Kidney (tissue), 14 donors: ENCODE data around the gene KCP. TPM values are rescaled to one million over a fixed set of nuclear protein-coding genes. Genes with fewer than 3 reads are reported as not detected.
A peak's percentile ranks its signal among the peaks of the same experiment; 100 is the strongest.

Source experiments
- DNase-seq, 5 donors: peaks; one replicate each; pipeline ENCODE4 v3.0.0-alpha.2; 2013 to 2020
- FAIRE-seq: peaks from 2 replicates; lab custom pipeline; 2012; peaks lifted over from hg19 to GRCh38; lab: Jason Lieb, UNC
- H3K27ac ChIP-seq, 2 donors: one replicate each; pipeline ENCODE4 v1.7.0; 2013; ENCODE audit warnings: low read depth in 2 of 2, low read length in 2 of 2, inconsistent platforms in 1 of 2
- H3K27me3 ChIP-seq: one replicate; pipeline ENCODE4 v1.7.1; 2013; ENCODE audit warnings: low read length, inconsistent platforms; ENCODE audit not compliant: control insufficient read depth, insufficient read depth
- H3K36me3 ChIP-seq, 3 donors: one replicate each; pipeline versions ENCODE4 v1.7.0 to v1.7.1; 2013; ENCODE audit warnings: low read length in 3 of 3, control low read depth in 1 of 3, inconsistent platforms in 1 of 3; ENCODE audit not compliant: insufficient read depth in 3 of 3, control insufficient read depth in 2 of 3
- H3K4me1 ChIP-seq, 3 donors: one replicate each; pipeline versions ENCODE4 v1.7.0 to v1.7.1; 2013; ENCODE audit warnings: low read length in 3 of 3, inconsistent platforms in 1 of 3, low read depth in 1 of 3; ENCODE audit not compliant: control insufficient read depth in 2 of 3, insufficient read depth in 2 of 3
- H3K4me3 ChIP-seq, 3 donors: one replicate each; pipeline versions ENCODE4 v1.7.0 to v1.8.1; 2013; ENCODE audit warnings: low read length in 3 of 3, control low read depth in 1 of 3, inconsistent platforms in 1 of 3
- H3K9ac ChIP-seq, 3 donors: one replicate each; pipeline versions ENCODE4 v1.7.0 to v1.7.1; 2013; ENCODE audit warnings: low read length in 3 of 3, control low read depth in 1 of 3, inconsistent platforms in 1 of 3
- H3K9me3 ChIP-seq, 3 donors: one replicate each; pipeline versions ENCODE4 v1.7.0 to v1.7.1; 2013; ENCODE audit warnings: low read length in 3 of 3, control low read depth in 1 of 3, inconsistent platforms in 1 of 3; ENCODE audit not compliant: control insufficient read depth in 2 of 3, insufficient read depth in 1 of 3
- intact Hi-C: fragments of 100-400 bp; cut with DNase I; formaldehyde crosslinking; loops from one replicate; pipeline ENCODE4 v1.11.1; 2022
- polyA plus RNA-seq: library from polyadenylated mRNA; stranded (reverse); fragments of 350-450 nt; fragmentation: Illumina TruSeq; extraction: RNeasy Lipid Tissue Mini Kit (QIAGEN cat#74804); gene quantifications from one replicate; pipeline ENCODE4 v1.2.3, GENCODE V29; 2014; ENCODE audit warnings: low read depth, low replicate concordance; ENCODE audit not compliant: insufficient read depth
- total RNA-seq: library from RNA; stranded (reverse); fragmentation: NEBNext Ultra II Directional; extraction: Animal tissue kit (Norgen Biotek cat#: 25700); gene quantifications from one replicate; pipeline ENCODE4 v1.2.1, GENCODE V29; 2021
- TF ChIP-seq, protein P1 (sequence below): IDR thresholded peaks from 3 replicates; pipeline ENCODE4 v1.5.1; 2012; ENCODE audit warnings: mild to moderate bottlenecking, moderate library complexity, borderline replicate concordance; ENCODE audit not compliant: insufficient read depth; ENCODE audit errors: extremely low read depth
- donor health status: control.
- donor health status: control.
- donor health status: control.
- donor health status: control.
- donor health status: control.
- donor health status: DM: yes; HTN: yes; CAD: no.
- donor health status: Normal renal cell carcinoma (clear cell type).

Gene KCP
- total and polyA plus RNA-seq, 2 donors from 2014 or later = 7.7 to 44.6 TPM

DNA sequence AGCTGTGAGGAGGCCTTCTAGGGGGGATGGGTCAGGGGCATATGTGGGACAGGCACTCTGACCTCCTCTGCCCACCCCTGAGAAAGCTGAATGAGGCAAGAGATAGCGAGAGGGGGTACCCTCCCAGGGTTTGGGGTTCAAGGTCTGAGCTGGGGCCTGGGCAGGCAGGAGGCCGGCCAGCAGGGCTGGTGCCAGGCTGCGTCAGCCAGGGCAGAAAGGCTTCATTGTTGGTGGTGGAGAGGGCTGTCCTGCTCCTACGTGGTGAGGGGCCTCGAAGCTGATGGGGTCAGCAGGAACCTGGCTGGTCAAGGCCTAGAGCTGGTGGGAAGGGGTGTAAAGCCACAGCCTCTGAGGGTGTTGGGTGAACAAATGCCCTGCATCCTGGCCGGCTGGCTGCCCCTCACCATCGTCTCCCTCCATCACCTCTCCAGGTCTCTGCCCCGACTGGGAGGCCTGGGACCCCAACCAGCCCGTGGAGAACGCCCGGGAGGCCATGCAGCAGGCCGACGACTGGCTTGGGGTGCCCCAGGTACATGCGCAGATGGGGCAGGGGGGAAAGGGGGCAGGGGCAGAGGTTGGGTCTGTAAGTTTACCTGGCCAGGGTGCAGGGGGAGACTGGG is 73.7 kb downstream of the KCP start:
- peak in 1 of 5 donors; percentile 61 for DNase-seq
- Histone ChIP-seq H3K27me3 (no peaks in the 10 kb centered on the region), H3K9ac (no peak overlapping the region), H3K27ac (no peak overlapping the region), H3K9me3 (no peaks in the 10 kb centered on the region), H3K36me3 (no peaks in the 10 kb centered on the region), H3K4me3 (no peak overlapping the region), H3K4me1 (no peaks in the 10 kb centered on the region)
- intact Hi-C loops = no loop called here
- no peak for FAIRE-seq
- TF ChIP-seq, protein P1, sequence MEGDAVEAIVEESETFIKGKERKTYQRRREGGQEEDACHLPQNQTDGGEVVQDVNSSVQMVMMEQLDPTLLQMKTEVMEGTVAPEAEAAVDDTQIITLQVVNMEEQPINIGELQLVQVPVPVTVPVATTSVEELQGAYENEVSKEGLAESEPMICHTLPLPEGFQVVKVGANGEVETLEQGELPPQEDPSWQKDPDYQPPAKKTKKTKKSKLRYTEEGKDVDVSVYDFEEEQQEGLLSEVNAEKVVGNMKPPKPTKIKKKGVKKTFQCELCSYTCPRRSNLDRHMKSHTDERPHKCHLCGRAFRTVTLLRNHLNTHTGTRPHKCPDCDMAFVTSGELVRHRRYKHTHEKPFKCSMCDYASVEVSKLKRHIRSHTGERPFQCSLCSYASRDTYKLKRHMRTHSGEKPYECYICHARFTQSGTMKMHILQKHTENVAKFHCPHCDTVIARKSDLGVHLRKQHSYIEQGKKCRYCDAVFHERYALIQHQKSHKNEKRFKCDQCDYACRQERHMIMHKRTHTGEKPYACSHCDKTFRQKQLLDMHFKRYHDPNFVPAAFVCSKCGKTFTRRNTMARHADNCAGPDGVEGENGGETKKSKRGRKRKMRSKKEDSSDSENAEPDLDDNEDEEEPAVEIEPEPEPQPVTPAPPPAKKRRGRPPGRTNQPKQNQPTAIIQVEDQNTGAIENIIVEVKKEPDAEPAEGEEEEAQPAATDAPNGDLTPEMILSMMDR = no peak

DNA sequence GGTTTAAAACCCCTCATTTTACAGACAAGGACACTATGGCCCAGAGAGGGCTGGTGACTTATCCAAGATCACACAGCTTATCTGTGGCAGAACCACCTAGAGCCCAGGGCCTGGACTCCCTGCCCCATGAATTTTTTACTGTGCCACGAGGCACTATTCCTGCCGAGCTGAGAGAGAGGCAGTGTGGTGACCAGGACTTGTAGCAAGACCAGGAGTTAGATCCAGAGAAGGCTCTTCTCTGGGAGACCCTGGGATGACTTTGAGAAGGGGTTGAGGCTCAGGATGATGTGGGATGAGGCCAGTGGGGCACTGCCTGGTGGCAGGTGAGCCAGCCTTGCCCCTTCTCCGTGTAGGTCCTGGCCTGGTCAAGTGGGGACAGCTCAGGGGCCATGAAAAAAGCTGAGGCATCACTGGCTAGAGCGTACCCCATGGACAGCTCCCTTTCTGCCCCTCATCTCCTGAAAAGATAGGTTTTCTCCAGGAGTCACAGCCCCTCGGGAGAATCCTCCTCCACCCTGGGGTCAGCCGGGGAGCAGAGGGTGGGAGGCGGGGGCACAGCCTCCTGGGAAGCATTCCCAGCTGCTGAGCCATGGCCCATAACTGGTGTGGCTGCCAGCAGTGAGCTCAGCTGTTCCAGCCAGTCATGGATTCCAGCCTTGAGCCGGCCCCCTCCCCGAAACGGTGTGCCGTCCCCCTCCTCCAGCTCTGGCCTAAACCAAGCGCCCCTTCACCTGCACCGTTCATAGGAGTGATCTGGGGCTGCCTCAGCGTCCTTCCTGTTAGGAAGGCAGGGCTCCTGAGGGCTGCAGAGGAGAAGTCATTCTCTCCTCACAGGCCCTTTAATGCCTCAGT is 74.5 kb downstream of the KCP start:
- H3K27me3 ChIP-seq = no peaks in the 10 kb centered on the region
- H3K9ac ChIP-seq = no peak overlapping the region
- H3K27ac ChIP-seq = no peak overlapping the region
- H3K36me3 ChIP-seq = no peaks in the 10 kb centered on the region
- TF ChIP-seq, protein P1 = no peak
- H3K4me3 ChIP-seq = no peak overlapping the region
- DNase-seq (peak in 1 of 5 donors; percentile 16), FAIRE-seq (no peak)
- intact Hi-C loops = no loop called here
- H3K4me1 ChIP-seq = no peaks in the 10 kb centered on the region
- no peaks in the 10 kb centered on the region for H3K9me3 ChIP-seq

DNA sequence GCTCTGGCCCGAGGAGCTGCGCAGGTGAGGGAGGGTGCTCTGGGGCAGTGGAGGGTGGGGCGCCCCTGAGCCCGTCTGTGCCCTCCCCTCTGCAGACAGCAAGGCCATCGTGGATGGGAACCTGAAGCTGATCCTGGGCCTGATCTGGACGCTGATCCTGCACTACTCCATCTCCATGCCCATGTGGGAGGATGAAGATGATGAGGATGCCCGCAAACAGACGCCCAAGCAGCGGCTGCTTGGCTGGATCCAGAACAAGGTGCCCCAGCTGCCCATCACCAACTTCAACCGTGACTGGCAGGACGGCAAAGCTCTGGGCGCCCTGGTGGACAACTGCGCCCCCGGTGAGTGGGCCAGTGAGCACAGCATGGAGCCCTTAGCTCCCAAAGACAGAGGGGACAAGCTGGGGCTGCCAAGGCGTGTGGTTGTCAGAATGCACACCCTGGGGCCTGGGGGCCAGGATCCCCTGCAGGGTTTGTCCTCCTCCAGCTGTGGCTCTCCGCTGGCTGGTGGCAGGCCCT is 75.2 kb downstream of the KCP start:
- Histone ChIP-seq H3K4me3 (no peak overlapping the region), H3K36me3 (no peaks in the 10 kb centered on the region), H3K9ac (no peak overlapping the region), H3K9me3 (no peaks in the 10 kb centered on the region), H3K4me1 (peaks cover 0 to 4% (median 0%) of the 10 kb centered on the region in 3 donors), H3K27me3 (no peaks in the 10 kb centered on the region), H3K27ac (no peak overlapping the region)
- intact Hi-C loops = no loop called here
- DNase-seq (no peak), FAIRE-seq (no peak)
- TF ChIP-seq, protein P1 = no peak
